SH-SY5Y (cell line): ENCODE results near the gene PLAGL2.

ENCODE experiments used
- GATA2 ChIP-seq: IDR thresholded peaks from 2 replicates; pipeline ENCODE4 v1.6.1; 2011; ENCODE audit warnings: mild to moderate bottlenecking, low read depth, low read length
- GATA3 ChIP-seq: IDR thresholded peaks from 2 replicates; pipeline ENCODE4 v1.6.1; 2011; ENCODE audit warnings: low read depth, mild to moderate bottlenecking, low read length, moderate library complexity

DNA sequence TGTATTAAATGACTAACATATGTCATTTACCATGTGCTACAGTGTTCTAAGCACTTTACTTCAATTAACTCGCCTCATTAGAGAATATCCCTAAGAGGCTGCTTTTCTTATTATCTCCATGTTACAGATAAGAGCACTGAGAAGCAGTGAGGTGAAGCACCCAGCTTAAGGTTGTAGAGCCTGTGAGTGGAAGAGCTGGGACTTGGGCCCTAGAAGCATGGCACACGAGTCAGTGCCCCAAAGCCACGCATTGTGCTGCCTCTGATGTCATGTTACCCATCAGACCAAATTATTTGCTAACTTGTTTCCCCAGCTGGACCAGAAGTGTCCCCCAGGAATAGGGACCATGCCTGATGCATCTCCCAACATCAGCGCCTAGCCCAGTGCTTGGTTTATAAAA lies 34.3 kb upstream of the PLAGL2 start:
- TF ChIP-seq GATA2 (no peak), GATA3 (no peak)
